ENCODE measurements around the gene IQGAP3. TPM values are rescaled to one million over a fixed set of nuclear protein-coding genes. Genes with fewer than 3 reads are reported as not detected.
A peak's percentile ranks its signal among the peaks of the same experiment; 100 is the strongest.

The IQGAP3 gene
- total RNA-seq, 3 donors from 2014 or later: 3.4 to 15.5 (median 5.7) TPM

- TF ChIP-seq CTCF (IDR thresholded peaks at IDR 0.05): no peak
- DNase-seq: no peak
- Histone ChIP-seq H3K4me3 (no peak overlapping the region), H3K36me3 (ENCODE audit: low read depth) (no peaks in the 10 kb centered on the region), H3K4me1 (ENCODE audit: low read depth) (no peaks in the 10 kb centered on the region), H3K9me3 (no peaks in the 10 kb centered on the region)
- no peak for ATAC-seq
- intact Hi-C loops (cut with DNase I, micrococcal nuclease): no loop called here
These were observed 27.7 kb downstream of the IQGAP3 start for GRCh38 chr1:156544592-156545102.

- TF ChIP-seq CTCF (IDR thresholded peaks at IDR 0.05): no peak
- no peak for ATAC-seq
- no peak for DNase-seq
- intact Hi-C loops (cut with DNase I, micrococcal nuclease): no loop called here
- Histone ChIP-seq H3K4me3 (no peak overlapping the region), H3K9me3 (no peaks in the 10 kb centered on the region), H3K36me3 (ENCODE audit: low read depth) (no peaks in the 10 kb centered on the region), H3K4me1 (ENCODE audit: low read depth) (no peaks in the 10 kb centered on the region)
These were observed 29.3 kb downstream of the IQGAP3 start for GRCh38 chr1:156543066-156543465.

GRCh38 chr1:156540955-156541354 is 31.4 kb downstream of the IQGAP3 start:
- no peak overlapping the region for H3K4me3 ChIP-seq
- H3K9me3 ChIP-seq: no peaks in the 10 kb centered on the region
- no peak for TF ChIP-seq CTCF (IDR thresholded peaks at IDR 0.05)
- intact Hi-C loops (cut with DNase I, micrococcal nuclease): no loop called here
- no peak for DNase-seq
- no peak for ATAC-seq
- no peaks in the 10 kb centered on the region for H3K36me3 ChIP-seq (ENCODE audit: low read depth)
- H3K4me1 ChIP-seq (ENCODE audit: low read depth): no peaks in the 10 kb centered on the region

- H3K9me3 ChIP-seq: no peaks in the 10 kb centered on the region
- intact Hi-C loops (cut with DNase I, micrococcal nuclease): no loop called here
- H3K36me3 ChIP-seq (ENCODE audit: low read depth): no peaks in the 10 kb centered on the region
- peak; percentile 36 for ATAC-seq
- no peaks in the 10 kb centered on the region for H3K4me1 ChIP-seq (ENCODE audit: low read depth)
- no peak overlapping the region for H3K4me3 ChIP-seq
- TF ChIP-seq CTCF (IDR thresholded peaks at IDR 0.05): no peak
- no peak for DNase-seq
These were observed 32.5 kb downstream of the IQGAP3 start for GRCh38 chr1:156539818-156540355.

GRCh38 chr1:156538711-156539440 is 33.5 kb downstream of the IQGAP3 start:
- no peak for DNase-seq
- Histone ChIP-seq H3K9me3 (no peaks in the 10 kb centered on the region), H3K36me3 (ENCODE audit: low read depth) (no peaks in the 10 kb centered on the region), H3K4me3 (no peak overlapping the region), H3K4me1 (ENCODE audit: low read depth) (no peaks in the 10 kb centered on the region)
- TF ChIP-seq CTCF (IDR thresholded peaks at IDR 0.05): no peak
- no peak for ATAC-seq
- intact Hi-C loops (cut with DNase I, micrococcal nuclease): no loop called here

Measured in mucosa of descending colon (tissue), 3 donors.